Measurements from ENCODE around the gene NCDN. TPM values are rescaled to one million over a fixed set of nuclear protein-coding genes. Genes with fewer than 3 reads are reported as not detected.

NCDN gene
- total RNA-seq, 2 donors from 2014 or later: 14.3 to 20.1 TPM

DNA sequence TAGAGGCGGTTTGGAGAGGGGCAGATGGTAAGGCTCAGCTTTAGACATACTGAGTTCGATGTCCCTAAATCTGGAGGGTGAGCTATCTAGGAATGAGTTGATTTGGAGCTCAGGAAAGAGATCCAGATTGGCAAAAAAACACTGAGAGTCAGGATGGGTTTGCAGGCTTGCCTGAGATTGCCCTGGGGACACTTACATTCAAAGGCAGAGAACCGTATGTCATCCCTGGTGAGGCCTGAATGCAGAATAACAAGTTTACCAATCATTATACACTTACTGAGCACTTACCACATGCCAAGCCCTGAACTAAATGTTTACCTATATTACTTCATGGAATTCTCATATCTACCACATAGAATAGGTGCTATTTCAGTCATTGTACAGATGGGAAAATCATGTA lies 43.0 kb downstream of the NCDN start:
- intact Hi-C loops (cut with DNase I): no loop called here
- Histone ChIP-seq H3K4me1 (no peaks in the 10 kb centered on the region), H3K36me3 (replicated peaks in 1 of 2; ENCODE audit: insufficient read depth in 1 of 2, low read depth in 2 of 2) (peaks cover 0 to 21% of the 10 kb centered on the region in 2 donors), H3K9me3 (no peaks in the 10 kb centered on the region), H3K27me3 (no peaks in the 10 kb centered on the region), H3K4me3 (no peak overlapping the region), H3K27ac (no peak overlapping the region)
- 95 to 100% methylated on average over 3 of the region's 3 CpGs for WGBS, 2 donors
- TF ChIP-seq, protein P1, sequence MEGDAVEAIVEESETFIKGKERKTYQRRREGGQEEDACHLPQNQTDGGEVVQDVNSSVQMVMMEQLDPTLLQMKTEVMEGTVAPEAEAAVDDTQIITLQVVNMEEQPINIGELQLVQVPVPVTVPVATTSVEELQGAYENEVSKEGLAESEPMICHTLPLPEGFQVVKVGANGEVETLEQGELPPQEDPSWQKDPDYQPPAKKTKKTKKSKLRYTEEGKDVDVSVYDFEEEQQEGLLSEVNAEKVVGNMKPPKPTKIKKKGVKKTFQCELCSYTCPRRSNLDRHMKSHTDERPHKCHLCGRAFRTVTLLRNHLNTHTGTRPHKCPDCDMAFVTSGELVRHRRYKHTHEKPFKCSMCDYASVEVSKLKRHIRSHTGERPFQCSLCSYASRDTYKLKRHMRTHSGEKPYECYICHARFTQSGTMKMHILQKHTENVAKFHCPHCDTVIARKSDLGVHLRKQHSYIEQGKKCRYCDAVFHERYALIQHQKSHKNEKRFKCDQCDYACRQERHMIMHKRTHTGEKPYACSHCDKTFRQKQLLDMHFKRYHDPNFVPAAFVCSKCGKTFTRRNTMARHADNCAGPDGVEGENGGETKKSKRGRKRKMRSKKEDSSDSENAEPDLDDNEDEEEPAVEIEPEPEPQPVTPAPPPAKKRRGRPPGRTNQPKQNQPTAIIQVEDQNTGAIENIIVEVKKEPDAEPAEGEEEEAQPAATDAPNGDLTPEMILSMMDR (IDR thresholded peaks at IDR 0.05): no peak
- TF ChIP-seq POLR2A (IDR thresholded peaks at IDR 0.05): no peak
- DNase-seq: no peak
- ATAC-seq: no peak

GRCh38 chr1:35603468-35603867 lies 45.9 kb downstream of the NCDN start:
- WGBS, 2 donors: 54 to 83% methylated on average over 3 of the region's 3 CpGs

DNA sequence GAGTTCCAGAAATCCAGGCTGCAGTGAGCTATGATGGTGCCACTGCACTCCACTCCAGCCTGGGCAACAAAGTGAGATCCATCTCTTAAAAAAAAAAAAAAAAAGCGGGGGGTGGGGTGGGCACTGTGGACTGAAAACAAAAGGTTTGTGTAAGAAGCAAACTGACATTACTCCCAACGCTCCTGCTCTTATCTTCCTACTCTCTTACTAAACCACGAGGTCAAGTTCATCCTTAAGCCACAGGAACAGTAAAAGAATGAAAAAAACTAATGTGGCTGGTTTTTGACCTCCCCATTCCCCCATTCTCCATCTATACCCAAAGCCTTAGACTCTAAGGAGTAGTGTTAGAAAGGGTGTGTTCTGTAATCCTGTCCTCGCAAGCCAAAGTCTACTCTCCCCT lies 46.3 kb downstream of the NCDN start:
- no peak overlapping the region for H3K27ac ChIP-seq
- H3K9me3 ChIP-seq: no peaks in the 10 kb centered on the region
- DNase-seq: no peak
- TF ChIP-seq, protein P1 (IDR thresholded peaks at IDR 0.05): no peak
- no peak for TF ChIP-seq POLR2A (IDR thresholded peaks at IDR 0.05)
- H3K4me1 ChIP-seq: no peaks in the 10 kb centered on the region
- H3K4me3 ChIP-seq: no peak overlapping the region
- WGBS, 2 donors: 83 to 84% methylated on average over 4 of the region's 4 CpGs
- peaks cover 0 to 28% of the 10 kb centered on the region in 2 donors for H3K36me3 ChIP-seq (replicated peaks in 1 of 2; ENCODE audit: insufficient read depth in 1 of 2, low read depth in 2 of 2)
- intact Hi-C loops (cut with DNase I): no loop called here
- no peaks in the 10 kb centered on the region for H3K27me3 ChIP-seq
- ATAC-seq: no peak

More at GRCh38 chr1:35603468-35603867, 45.9 kb downstream of the NCDN start:
- intact Hi-C loops (cut with DNase I): no loop called here
- H3K27me3 ChIP-seq: no peaks in the 10 kb centered on the region
- H3K4me3 ChIP-seq: no peak overlapping the region
- no peak overlapping the region for H3K27ac ChIP-seq
- DNase-seq (no peak), ATAC-seq (no peak)
- TF ChIP-seq POLR2A (IDR thresholded peaks at IDR 0.05): no peak
- TF ChIP-seq, protein P1 (IDR thresholded peaks at IDR 0.05): no peak
- H3K36me3 ChIP-seq (replicated peaks in 1 of 2; ENCODE audit: insufficient read depth in 1 of 2, low read depth in 2 of 2): peaks cover 0 to 25% of the 10 kb centered on the region in 2 donors
- no peaks in the 10 kb centered on the region for H3K9me3 ChIP-seq
- no peaks in the 10 kb centered on the region for H3K4me1 ChIP-seq

DNA sequence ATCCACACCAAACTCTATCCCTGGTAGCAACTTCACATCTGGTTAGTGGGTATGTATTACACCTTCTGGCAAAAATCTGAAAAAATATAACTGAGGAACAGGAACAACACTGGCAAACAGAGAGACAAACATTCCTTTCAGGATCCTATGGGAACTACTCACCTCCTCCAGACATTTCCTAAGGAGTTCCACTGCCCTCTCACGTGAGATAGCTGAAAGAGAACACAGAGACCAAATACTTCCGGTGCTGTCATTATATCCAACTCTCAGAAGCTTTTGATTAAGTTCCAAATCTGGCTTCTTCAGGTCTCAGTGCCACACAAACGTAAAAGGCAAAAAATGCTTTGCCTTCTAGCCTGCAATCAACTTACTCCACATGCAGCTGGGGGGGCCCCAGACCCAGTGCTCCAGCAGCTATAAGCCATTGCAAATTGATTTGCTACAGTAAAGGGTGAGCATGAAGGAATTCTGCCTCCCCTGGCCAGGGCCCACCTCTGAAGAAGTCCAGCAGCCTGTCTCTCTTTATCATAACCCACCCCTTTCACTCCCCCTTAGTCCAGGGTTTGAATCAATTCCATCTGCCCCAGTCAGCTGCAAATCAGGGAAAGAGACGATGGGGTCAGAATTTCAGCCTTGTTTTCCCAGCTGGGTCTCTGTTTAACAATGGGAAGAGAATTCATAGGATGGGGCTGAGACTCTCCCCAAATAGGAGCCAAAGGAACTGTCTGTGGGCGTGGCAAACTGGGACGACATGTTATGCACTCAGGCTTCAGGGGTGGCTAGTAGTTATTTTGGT lies 47.7 kb downstream of the NCDN start:
- no peak for DNase-seq
- TF ChIP-seq, protein P1 (IDR thresholded peaks at IDR 0.05): no peak
- TF ChIP-seq POLR2A (IDR thresholded peaks at IDR 0.05): no peak
- H3K9me3 ChIP-seq: no peaks in the 10 kb centered on the region
- H3K36me3 ChIP-seq (replicated peaks in 1 of 2; ENCODE audit: insufficient read depth in 1 of 2, low read depth in 2 of 2): peaks cover 0 to 32% of the 10 kb centered on the region in 2 donors
- H3K4me3 ChIP-seq: no peak overlapping the region
- intact Hi-C loops (cut with DNase I): no loop called here
- no peaks in the 10 kb centered on the region for H3K4me1 ChIP-seq
- ATAC-seq: no peak
- WGBS, 2 donors: 82 to 93% methylated on average over 6 of the region's 6 CpGs
- no peak overlapping the region for H3K27ac ChIP-seq
- H3K27me3 ChIP-seq: no peaks in the 10 kb centered on the region

GRCh38 chr1:35605867-35606182 lies 48.2 kb downstream of the NCDN start:
- ATAC-seq: no peak
- Histone ChIP-seq H3K4me1 (no peaks in the 10 kb centered on the region), H3K27me3 (no peaks in the 10 kb centered on the region), H3K4me3 (no peak overlapping the region), H3K27ac (no peak overlapping the region), H3K9me3 (no peaks in the 10 kb centered on the region), H3K36me3 (replicated peaks in 1 of 2; ENCODE audit: insufficient read depth in 1 of 2, low read depth in 2 of 2) (peaks cover 0 to 32% of the 10 kb centered on the region in 2 donors)
- WGBS, 2 donors: 78 to 93% methylated on average over 4 of the region's 4 CpGs
- intact Hi-C loops (cut with DNase I): no loop called here
- no peak for TF ChIP-seq POLR2A (IDR thresholded peaks at IDR 0.05)
- TF ChIP-seq, protein P1 (IDR thresholded peaks at IDR 0.05): no peak
- no peak for DNase-seq
